HepG2 (cell line): ENCODE measurements around the gene MAPK13. TPM values are rescaled to one million over a fixed set of nuclear protein-coding genes. Genes with fewer than 3 reads are reported as not detected.

ENCODE experiments used
- ELF1 ChIP-seq: sonication (generic); formaldehyde crosslinking; IDR thresholded peaks from 2 replicates; pipeline ENCODE4 v1.4.0; 2020; ENCODE audit warnings: missing genetic modification reagents
- EZH2 ChIP-seq: conservative IDR thresholded peaks from 2 replicates; pipeline ENCODE4 v1.6.1; 2012; ENCODE audit warnings: mild to moderate bottlenecking, low read depth, low read length, moderate library complexity
- FOXP1 ChIP-seq, 2 experiments: fragments of 450-650 bp in 1 of 2; IDR thresholded peaks; 2 replicates each; pipeline ENCODE4 v1.6.1; 2017 to 2018; ENCODE audit warnings: antibody characterized with exemption in 1 of 2
- KAT8 ChIP-seq: IDR thresholded peaks from 2 replicates; pipeline ENCODE4 v1.6.1; 2016; ENCODE audit warnings: missing genetic modification reagents, missing compliant biosample characterization
- NR2F2 ChIP-seq: IDR thresholded peaks from 2 replicates; pipeline ENCODE4 v1.6.1; 2012; ENCODE audit warnings: low read depth, inconsistent platforms, borderline replicate concordance
- PHF20 ChIP-seq: sonication (generic); formaldehyde crosslinking; IDR thresholded peaks from 2 replicates; pipeline ENCODE4 v1.5.0; 2020; ENCODE audit warnings: mild to moderate bottlenecking, missing genetic modification reagents
- PHF8 ChIP-seq: sonication (generic); formaldehyde crosslinking; IDR thresholded peaks from 2 replicates; pipeline ENCODE4 v1.5.0; 2020; ENCODE audit warnings: missing genetic modification reagents
- PPARG ChIP-seq: conservative IDR thresholded peaks from 2 replicates; pipeline ENCODE4 v1.6.1; 2016; ENCODE audit warnings: missing biosample characterization, missing genetic modification reagents
- RXRA ChIP-seq: sonication (generic); formaldehyde crosslinking; IDR thresholded peaks from 2 replicates; pipeline ENCODE4 v1.5.1; 2020; ENCODE audit warnings: missing genetic modification reagents
- SIN3A ChIP-seq: IDR thresholded peaks from 2 replicates; pipeline ENCODE4 v1.6.1; 2011; ENCODE audit warnings: low read depth, mild to moderate bottlenecking, control low read depth, low read length, borderline replicate concordance
- TEAD3 ChIP-seq: optimal IDR thresholded peaks from 2 replicates; pipeline ENCODE3; 2016; ENCODE audit warnings: borderline replicate concordance
- YEATS4 ChIP-seq: sonication (generic); formaldehyde crosslinking; IDR thresholded peaks from 2 replicates; pipeline ENCODE4 v1.4.0; 2020; ENCODE audit warnings: missing genetic modification reagents, borderline replicate concordance
- ZBTB38 ChIP-seq: sonication (generic); formaldehyde crosslinking; IDR thresholded peaks from 2 replicates; pipeline ENCODE4 v1.5.1; 2020; ENCODE audit warnings: mild to moderate bottlenecking, missing genetic modification reagents
- ZNF607 ChIP-seq: sonication (generic); formaldehyde crosslinking; IDR thresholded peaks from 2 replicates; pipeline ENCODE4 v1.5.1; 2020; ENCODE audit warnings: missing genetic modification reagents, mild to moderate bottlenecking, borderline replicate concordance
- ZNF766 ChIP-seq: sonication (generic); formaldehyde crosslinking; IDR thresholded peaks from 2 replicates; pipeline ENCODE4 v1.5.0; 2020; ENCODE audit warnings: missing genetic modification reagents, borderline replicate concordance
- polyA plus RNA-seq, 8 experiments: library from polyadenylated mRNA; depleted of rRNA in 3 of 8; stranded (reverse) in 7 of 8; unstranded in 1 of 8; fragments of >200 nt; fragmentation: Illumina TruSeq in 4 of 8; extraction: Trizol in 4 of 8; gene quantifications; 2 replicates each; pipeline versions ENCODE4 v1.2.1 to v1.2.3, GENCODE V29; 2011 to 2016; ENCODE audit warnings: low read depth in 4 of 8, missing spikeins in 1 of 8, mixed read lengths in 1 of 8; ENCODE audit not compliant: insufficient read depth in 1 of 8
- total RNA-seq, 5 experiments: library from RNA; depleted of rRNA; stranded (reverse); fragments of >200 nt; fragmentation: Illumina TruSeq; extraction: Trizol; gene quantifications; 2 replicates each; pipeline ENCODE4 v1.2.3, GENCODE V29; 2016; ENCODE audit warnings: low read depth in 1 of 5
- TF ChIP-seq, protein P1 (sequence below): sonication (generic); formaldehyde crosslinking; IDR thresholded peaks from 2 replicates; pipeline ENCODE4 v1.5.0; 2020; ENCODE audit warnings: mild to moderate bottlenecking, missing genetic modification reagents
- TF ChIP-seq, protein P2 (sequence below): sonication (generic); formaldehyde crosslinking; conservative IDR thresholded peaks from 2 replicates; pipeline ENCODE4 v1.4.0; 2020; ENCODE audit warnings: mild to moderate bottlenecking, missing genetic modification reagents, moderate library complexity
- TF ChIP-seq, protein P3 (sequence below): sonication (generic); formaldehyde crosslinking; IDR thresholded peaks from 2 replicates; pipeline ENCODE4 v1.8.0; 2022; ENCODE audit warnings: mild to moderate bottlenecking, missing genetic modification reagents
- TF ChIP-seq, protein P4 (sequence below): sonication (generic); formaldehyde crosslinking; IDR thresholded peaks from 2 replicates; pipeline ENCODE4 v1.4.0; 2020; ENCODE audit warnings: missing genetic modification reagents
- TF ChIP-seq, protein P5 (sequence below): sonication (generic); formaldehyde crosslinking; IDR thresholded peaks from 2 replicates; pipeline ENCODE4 v1.5.0; 2020; ENCODE audit warnings: missing genetic modification reagents

Gene MAPK13
- total and polyA plus RNA-seq, 2 of the 13 experiments (the other 11 are each of a cell fraction or from before 2014, with no cell fraction given): 12.7 to 43.4 TPM

DNA sequence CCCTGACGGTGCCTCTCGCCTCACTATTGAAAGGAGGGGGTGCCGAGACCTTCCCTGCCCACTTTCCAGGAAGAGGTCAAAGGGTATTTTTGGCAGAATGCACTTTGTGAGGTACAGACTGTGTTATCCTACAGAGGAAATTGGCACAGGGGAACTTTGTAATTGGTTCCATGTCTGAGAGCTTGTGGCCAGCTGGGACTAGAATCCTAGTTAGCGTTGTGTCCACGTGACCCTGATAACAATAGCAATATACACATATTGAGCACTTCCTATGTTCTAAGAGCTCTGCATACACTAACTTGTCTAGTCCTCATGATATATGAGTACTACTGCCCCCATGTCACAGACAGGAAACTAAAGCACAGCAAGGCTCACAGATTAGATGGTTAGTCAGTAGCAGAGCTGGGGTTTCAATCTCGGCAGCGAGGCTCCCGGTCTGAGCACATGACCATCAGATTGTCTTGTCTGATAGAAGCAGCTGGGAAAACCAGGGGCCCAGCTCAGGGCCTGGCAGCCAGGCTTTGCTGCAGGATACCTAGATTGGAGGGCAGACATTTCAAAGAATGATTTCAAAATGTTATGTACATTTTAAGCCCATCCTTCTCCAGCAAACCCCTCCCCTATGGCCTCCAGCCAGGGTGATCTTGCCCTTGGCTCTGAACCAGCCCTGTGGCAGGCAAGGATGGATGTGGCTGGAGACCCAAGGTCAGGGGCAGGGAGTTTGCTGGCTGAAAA, 1.4 kb downstream of the MAPK13 start (continued):
- TF ChIP-seq ZNF607 (CRISPR knock-in tag): 0 out of 2 replicates have a peak, but pooled peaks have one; percentile 11
- TF ChIP-seq, protein P1, sequence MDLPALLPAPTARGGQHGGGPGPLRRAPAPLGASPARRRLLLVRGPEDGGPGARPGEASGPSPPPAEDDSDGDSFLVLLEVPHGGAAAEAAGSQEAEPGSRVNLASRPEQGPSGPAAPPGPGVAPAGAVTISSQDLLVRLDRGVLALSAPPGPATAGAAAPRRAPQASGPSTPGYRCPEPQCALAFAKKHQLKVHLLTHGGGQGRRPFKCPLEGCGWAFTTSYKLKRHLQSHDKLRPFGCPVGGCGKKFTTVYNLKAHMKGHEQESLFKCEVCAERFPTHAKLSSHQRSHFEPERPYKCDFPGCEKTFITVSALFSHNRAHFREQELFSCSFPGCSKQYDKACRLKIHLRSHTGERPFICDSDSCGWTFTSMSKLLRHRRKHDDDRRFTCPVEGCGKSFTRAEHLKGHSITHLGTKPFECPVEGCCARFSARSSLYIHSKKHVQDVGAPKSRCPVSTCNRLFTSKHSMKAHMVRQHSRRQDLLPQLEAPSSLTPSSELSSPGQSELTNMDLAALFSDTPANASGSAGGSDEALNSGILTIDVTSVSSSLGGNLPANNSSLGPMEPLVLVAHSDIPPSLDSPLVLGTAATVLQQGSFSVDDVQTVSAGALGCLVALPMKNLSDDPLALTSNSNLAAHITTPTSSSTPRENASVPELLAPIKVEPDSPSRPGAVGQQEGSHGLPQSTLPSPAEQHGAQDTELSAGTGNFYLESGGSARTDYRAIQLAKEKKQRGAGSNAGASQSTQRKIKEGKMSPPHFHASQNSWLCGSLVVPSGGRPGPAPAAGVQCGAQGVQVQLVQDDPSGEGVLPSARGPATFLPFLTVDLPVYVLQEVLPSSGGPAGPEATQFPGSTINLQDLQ (CRISPR knock-in tag): 0 out of 2 replicates have a peak, but pooled peaks have one; percentile 24
- TF ChIP-seq ZNF766: 0 out of 2 replicates have a peak, but pooled peaks have one; percentile 25
- no peak for TF ChIP-seq EZH2
- peak; percentile 65 for TF ChIP-seq RXRA (CRISPR knock-in tag)
- TF ChIP-seq FOXP1 (IDR thresholded peaks at IDR 0.05): no peak
- peak; percentile 47; the same call in 1 of the 2 replicates for TF ChIP-seq FOXP1 (CRISPR knock-in tag; IDR thresholded peaks at IDR 0.05)
- peak; percentile 64 for TF ChIP-seq TEAD3
- TF ChIP-seq SIN3A: 0 out of 2 replicates have a peak, but pooled peaks have one; percentile 33
- 0 out of 2 replicates have a peak, but pooled peaks have one; percentile 35 for TF ChIP-seq PPARG (CRISPR knock-in tag)
- TF ChIP-seq, protein P2, sequence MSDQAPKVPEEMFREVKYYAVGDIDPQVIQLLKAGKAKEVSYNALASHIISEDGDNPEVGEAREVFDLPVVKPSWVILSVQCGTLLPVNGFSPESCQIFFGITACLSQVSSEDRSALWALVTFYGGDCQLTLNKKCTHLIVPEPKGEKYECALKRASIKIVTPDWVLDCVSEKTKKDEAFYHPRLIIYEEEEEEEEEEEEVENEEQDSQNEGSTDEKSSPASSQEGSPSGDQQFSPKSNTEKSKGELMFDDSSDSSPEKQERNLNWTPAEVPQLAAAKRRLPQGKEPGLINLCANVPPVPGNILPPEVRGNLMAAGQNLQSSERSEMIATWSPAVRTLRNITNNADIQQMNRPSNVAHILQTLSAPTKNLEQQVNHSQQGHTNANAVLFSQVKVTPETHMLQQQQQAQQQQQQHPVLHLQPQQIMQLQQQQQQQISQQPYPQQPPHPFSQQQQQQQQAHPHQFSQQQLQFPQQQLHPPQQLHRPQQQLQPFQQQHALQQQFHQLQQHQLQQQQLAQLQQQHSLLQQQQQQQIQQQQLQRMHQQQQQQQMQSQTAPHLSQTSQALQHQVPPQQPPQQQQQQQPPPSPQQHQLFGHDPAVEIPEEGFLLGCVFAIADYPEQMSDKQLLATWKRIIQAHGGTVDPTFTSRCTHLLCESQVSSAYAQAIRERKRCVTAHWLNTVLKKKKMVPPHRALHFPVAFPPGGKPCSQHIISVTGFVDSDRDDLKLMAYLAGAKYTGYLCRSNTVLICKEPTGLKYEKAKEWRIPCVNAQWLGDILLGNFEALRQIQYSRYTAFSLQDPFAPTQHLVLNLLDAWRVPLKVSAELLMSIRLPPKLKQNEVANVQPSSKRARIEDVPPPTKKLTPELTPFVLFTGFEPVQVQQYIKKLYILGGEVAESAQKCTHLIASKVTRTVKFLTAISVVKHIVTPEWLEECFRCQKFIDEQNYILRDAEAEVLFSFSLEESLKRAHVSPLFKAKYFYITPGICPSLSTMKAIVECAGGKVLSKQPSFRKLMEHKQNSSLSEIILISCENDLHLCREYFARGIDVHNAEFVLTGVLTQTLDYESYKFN (CRISPR knock-in tag): peak; percentile 56; the same call in 1 of the 2 replicates
- TF ChIP-seq PHF8: no peak
- TF ChIP-seq PHF20 (CRISPR knock-in tag): 0 out of 2 replicates have a peak, but pooled peaks have one; percentile 31
- TF ChIP-seq, protein P3, sequence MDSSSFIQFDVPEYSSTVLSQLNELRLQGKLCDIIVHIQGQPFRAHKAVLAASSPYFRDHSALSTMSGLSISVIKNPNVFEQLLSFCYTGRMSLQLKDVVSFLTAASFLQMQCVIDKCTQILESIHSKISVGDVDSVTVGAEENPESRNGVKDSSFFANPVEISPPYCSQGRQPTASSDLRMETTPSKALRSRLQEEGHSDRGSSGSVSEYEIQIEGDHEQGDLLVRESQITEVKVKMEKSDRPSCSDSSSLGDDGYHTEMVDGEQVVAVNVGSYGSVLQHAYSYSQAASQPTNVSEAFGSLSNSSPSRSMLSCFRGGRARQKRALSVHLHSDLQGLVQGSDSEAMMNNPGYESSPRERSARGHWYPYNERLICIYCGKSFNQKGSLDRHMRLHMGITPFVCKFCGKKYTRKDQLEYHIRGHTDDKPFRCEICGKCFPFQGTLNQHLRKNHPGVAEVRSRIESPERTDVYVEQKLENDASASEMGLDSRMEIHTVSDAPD (CRISPR knock-in tag): peak; percentile 80; the same call in 1 of the 2 replicates
- peak; percentile 85; the same call in 1 of the 2 replicates for TF ChIP-seq NR2F2
- TF ChIP-seq, protein P4, sequence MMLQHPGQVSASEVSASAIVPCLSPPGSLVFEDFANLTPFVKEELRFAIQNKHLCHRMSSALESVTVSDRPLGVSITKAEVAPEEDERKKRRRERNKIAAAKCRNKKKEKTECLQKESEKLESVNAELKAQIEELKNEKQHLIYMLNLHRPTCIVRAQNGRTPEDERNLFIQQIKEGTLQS (CRISPR knock-in tag): no peak
- TF ChIP-seq ZBTB38 (CRISPR knock-in tag): no peak
- TF ChIP-seq, protein P5, sequence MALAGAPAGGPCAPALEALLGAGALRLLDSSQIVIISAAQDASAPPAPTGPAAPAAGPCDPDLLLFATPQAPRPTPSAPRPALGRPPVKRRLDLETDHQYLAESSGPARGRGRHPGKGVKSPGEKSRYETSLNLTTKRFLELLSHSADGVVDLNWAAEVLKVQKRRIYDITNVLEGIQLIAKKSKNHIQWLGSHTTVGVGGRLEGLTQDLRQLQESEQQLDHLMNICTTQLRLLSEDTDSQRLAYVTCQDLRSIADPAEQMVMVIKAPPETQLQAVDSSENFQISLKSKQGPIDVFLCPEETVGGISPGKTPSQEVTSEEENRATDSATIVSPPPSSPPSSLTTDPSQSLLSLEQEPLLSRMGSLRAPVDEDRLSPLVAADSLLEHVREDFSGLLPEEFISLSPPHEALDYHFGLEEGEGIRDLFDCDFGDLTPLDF (CRISPR knock-in tag): no peak
- peak; percentile 45 for TF ChIP-seq KAT8 (CRISPR knock-in tag)
- TF ChIP-seq YEATS4 (CRISPR knock-in tag): peak; percentile 77
- TF ChIP-seq ELF1 (CRISPR knock-in tag): peak; percentile 54
